Activated CD8-positive, alpha-beta memory T cell treated with anti-CD3 and anti-CD28 coated beads, Interleukin-2, amount 50 U/mL, for 4 hours (primary cell): Measurements from ENCODE around the gene MAP2K7.
A peak's percentile ranks its signal among the peaks of the same experiment; 100 is the strongest.
"Not testable (repeated sequence)": the region's sequence is repeated elsewhere in the genome, so short reads cannot be mapped to it uniquely, and the experiment has no call there.

Source experiments
- DNase-seq: peaks from one replicate; pipeline ENCODE4 v3.0.0-alpha.2; 2020

The MAP2K7 gene

GRCh38 chr19:7903244-7904073 is at the start of gene MAP2K7:
Gene MAP2K7, plus strand, starts transcription at chr19:7903877. Its CDS starts 68 bp downstream, at chr19:7903945.
- peak; percentile 100 for DNase-seq

DNA sequence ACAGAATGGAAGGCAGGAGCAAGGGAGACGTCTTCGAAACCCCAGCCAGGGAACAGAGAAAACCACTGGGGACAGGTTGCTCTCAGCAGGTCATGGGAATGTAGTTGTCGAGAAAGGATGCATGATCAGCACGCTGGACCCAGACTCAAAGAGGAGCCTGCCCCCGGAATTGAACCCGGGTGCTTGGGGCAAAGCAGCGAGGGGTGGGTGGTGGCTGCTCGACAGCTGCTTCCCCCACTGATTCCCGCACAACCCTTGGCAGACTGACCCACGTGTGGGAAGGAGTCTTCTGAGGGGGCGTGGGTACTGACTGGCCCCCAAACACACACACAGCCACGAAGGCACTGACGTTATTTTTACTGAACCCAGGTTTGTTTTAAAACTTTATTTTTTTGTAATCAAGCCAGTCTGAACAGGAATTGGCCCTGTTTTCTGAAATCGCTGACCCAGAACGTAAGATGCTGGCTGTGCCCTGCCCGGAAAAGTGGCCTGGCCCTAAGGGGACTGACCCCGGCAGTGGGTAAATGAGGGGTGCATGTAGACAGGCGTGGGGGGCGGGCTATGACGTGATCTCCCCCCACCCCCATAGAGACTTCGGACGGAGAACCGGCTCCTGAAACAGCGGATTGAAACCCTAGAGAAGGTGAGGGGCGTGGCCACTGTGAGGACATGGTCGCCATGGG is 48.1 kb upstream of the MAP2K7 start:
- no peak for DNase-seq

DNA sequence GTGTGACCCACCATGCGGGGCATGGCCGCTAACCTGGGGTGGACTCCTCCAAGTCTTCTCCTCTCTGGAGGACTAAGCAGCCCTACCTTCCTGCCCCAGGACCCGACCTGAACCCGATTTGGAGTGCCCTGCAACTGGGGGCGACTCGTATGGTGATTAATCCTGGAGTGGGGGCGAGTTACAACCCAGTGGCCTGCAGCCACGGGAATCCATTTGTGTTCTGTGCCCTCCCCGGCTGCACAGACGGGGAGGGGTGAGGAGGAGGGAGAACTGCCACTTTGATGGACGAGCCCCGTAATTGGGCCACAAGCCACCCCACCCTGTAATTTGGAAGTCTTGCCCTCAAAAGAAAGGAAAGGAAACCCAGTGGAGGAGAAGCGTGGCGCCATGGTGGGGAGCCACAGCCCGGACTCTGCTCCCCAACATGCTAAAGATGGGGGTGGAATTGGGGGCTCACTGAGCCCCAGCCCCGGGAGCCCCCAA is 47.5 kb upstream of the MAP2K7 start:
- no peak for DNase-seq

DNA sequence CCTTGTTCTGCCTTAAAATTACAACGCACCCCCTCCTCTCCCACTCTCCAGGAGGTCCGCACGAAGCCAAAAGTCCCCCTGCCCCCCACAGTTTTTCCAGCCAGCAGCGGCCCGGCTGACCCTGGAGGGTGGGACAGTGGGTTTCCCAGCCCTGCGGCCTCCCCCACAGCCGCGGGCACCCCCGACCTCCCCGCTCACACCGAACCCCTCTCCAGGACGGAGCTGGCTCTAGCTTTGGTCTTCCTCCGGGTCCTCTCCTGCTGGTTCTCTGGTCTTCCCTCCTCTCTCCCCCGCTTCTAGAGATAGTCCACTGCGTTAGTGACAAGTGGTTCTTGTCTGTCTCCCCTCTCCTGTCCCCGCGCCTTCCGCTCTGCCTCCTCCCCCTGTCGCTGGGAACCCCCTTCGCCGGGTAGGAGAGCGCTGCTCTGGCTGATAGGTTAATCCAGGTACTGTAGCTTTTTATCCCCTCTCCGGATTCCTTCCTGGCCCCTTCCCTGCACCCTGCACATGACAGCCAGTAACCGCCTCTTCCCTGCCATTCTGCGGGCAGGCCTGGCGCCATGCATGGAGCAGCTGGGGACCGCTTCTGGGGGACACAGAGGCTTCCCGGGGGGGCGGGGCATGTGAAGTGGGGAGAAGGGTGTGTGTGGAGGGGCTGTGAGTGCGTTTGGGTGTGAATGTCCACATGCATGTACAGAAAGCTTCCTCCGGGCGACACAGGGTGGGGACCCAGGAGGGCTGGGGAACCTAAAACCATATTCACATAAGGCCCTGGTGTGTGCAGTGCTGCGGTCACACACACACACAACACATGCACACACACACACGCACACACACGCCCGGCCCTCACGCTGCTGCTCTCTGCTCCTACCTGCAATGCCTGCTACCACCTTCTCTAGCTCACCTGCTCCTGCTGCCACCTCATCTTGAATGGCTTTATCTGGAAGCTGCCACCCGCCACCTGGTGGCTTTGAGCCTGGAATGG is 46.7 kb upstream of the MAP2K7 start:
- DNase-seq, result no peak

GRCh38 chr19:7857727-7858108 is 46.0 kb upstream of the MAP2K7 start:
- DNase-seq, result no peak

DNA sequence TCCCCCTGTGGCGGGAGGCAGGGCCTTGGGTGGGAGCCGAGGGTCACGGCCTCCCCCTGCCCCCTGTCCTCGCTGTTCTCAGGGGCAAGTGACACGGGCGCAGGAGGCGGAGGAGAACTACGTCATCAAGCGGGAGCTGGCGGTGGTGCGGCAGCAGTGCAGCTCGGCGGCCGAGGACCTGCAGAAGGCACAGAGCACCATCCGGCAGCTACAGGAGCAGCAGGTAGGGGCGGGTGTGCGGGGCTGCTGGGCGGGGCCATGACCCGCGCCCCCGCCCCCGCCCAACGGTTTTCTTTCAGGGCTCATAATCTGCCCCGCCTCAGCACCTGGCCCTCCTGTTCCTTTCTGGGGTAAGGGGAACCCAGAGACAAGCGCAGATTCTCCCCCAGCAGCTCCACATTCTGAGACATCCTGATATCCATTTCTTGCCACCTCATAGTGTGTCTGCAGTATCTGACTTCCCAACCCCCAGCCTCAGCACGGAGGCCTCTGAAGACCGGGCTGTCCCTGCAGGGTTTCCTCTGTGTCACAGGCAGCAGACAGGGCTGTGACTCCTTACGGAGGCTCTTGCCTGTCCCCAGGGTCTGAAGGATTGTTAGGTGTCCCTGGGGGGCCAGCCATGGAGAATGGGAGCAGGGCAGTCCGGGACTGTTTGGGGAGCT is 45.4 kb upstream of the MAP2K7 start:
- no peak for DNase-seq

DNA sequence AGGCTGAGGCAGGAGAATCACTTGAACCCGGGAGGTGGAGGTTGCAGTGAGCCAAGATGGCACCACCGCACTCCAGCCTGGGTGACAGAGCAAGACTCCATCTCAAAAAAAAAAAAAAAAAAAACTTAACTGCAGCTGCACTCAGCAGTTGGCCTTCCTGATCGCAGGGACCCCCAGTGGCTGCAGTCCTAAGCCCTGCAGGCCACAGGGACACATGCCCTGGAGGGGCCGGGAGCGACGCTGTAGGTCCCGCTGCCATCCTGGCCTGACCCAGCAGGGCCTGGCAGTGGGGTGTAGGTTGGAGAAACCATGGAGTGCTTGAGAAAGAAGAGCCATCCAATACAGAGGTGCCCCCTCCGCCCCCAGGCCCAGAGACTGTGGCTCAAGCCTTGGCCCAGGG is 44.6 kb upstream of the MAP2K7 start:
- not testable (repeated sequence) for DNase-seq

- no peak for DNase-seq
Observed at GRCh38 chr19:7859831-7860713, 43.6 kb upstream of the MAP2K7 start.

DNA sequence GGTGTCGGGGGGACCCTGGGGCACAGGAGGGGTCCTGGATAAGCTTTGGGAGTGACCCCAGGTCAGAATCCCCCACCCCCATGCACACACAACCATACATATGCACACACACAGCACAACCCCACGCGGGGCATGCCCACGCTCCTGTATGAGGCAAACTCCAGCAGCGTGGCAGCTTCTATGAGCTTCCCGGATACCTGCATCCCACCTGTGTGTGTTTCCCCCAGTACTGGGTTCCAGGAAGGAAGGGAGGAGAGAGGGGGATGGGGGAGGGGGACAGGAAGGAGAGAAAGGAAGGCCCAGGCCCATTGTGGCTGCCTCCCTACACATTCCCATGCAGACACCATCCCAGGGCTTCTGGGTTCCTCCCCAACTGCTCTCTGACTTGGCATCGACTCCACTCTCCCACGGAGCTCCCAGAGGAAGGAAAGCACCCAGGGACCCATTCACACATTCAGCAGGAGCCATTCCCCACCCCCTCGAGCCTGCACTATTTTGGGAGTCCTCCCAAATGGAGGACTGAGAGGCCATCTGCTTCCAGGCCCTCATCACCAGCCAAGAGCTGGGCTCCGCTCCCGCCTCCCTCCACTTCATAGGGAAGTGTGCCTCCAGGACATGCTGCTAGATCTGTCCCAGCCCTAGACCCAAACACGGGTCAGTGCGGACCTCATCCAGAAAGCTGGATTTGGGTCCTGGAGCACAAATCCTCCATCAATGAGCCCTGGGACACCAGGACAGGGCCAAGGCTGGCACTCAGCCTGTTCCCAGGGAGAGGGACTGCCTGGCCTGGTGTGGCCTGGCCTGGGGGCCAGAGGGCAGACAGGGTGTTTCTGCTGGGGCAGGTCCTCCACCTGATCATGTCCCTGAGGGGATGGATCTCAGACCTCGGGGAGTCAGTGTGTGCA is 42.7 kb upstream of the MAP2K7 start:
- no peak for DNase-seq

DNA sequence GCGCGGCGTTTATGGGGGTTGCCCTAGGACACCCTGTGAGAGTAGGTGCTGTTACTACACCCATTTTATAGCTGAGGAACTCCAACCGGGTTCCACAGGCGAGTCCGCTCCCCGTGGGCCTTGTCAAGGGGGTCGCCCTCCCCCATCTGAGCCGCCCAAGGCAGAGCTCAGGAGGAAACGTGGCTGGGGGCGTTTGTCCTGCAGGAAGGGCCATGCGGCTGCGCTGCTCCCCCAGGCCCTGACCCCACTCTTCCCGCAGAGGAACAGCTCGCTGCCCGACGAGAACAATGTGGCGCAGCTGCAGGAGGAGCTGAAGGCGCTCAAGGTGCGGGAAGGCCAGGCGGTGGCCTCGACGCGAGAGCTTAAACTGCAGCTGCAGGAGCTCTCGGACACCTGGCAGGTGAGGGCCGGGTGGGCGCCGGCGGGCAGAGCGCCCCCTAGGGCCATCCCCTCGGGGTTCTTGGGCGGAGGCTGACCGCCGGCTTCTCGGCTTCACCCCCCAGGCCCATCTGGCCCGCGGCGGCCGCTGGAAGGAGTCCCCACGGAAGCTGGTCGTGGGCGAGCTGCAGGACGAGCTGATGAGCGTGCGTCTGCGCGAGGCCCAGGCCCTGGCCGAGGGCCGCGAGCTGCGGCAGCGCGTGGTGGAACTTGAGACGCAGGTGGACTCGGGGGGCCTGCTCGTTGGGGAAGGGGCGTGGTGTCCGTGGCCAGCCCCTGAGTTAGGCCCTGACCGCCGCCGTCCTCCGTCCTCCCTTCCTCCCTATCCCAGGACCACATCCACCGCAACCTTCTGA is 41.9 kb upstream of the MAP2K7 start:
- DNase-seq, result no peak

- DNase-seq, result peak; percentile 68
Observed at GRCh38 chr19:7862413-7862951, 41.2 kb upstream of the MAP2K7 start.

DNA sequence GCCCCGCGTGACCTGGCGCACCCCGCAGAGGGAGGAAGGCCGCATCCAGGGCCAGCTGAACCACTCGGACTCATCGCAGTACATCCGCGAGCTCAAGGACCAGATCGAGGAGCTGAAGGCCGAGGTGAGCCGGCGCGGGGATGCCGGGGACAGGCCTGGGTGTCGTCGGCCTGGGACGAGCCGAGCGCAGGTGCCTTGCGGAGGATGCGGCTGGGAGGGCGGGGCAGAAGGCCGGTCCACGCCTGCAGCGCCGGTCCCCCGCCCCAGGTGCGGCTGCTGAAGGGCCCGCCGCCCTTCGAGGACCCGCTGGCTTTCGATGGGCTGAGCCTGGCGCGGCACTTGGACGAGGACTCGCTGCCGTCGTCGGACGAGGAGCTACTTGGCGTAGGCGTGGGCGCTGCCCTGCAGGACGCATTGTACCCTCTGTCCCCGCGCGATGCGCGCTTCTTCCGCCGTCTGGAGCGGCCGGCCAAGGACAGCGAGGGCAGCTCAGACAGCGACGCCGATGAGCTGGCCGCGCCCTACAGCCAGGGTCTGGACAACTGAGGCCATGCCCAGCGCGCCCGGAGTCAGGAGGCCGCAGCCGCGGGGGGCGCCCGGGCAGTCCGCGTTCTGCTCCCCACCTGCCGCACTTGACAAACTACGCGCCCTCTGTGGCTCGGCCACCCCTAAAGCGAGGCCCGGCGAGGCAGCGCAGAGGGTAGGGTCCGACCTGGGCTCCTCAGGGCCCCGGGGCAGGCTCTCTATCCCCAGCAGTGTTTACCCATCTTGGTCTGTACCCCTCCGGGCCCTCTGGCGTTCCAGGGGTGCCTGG is 40.3 kb upstream of the MAP2K7 start:
- DNase-seq, result no peak

- DNase-seq, result no peak
Observed at GRCh38 chr19:7863971-7864689, 39.5 kb upstream of the MAP2K7 start.

GRCh38 chr19:7864690-7865074 is 39.0 kb upstream of the MAP2K7 start:
- no peak for DNase-seq

GRCh38 chr19:7865262-7865911 is 38.3 kb upstream of the MAP2K7 start:
- no peak for DNase-seq

DNA sequence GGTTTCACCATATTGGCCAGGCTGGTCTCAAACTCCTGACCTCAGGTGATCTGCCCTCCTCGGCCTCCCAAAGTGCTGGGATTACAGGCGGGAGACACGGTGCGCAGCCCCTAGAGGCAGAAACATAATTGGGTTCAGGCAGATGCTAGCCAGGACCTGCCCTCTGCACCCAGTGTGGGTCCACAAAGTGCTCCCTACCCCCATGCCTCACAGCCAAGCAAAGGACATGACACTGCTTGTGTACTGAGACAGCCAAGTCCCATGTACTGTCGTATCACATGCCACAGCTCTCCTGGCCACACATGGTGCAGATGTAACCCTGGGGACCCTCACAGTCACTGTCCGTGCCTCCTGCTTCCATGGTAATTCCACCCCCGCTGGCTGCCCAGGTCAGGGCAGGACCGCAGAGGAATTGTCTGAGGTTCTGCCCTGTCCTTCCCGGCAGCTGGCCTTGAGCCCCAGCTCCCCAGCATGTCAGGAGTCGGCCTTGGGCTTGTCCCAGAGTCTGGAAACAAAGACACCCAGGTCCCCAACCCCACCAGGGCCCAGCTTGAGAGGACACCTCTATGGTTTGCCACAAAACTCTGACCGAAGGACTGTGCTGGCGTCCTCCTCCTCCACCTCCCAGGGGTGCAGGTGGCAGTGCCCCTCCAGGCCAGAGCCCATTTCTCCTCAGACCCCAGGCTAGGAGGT is 37.1 kb upstream of the MAP2K7 start:
- no peak for DNase-seq
